Ovary (tissue), 9 donors: ENCODE measurements around the gene SECISBP2L. TPM values are rescaled to one million over a fixed set of nuclear protein-coding genes. Genes with fewer than 3 reads are reported as not detected.

Source experiments
- DNase-seq, 5 donors: peaks; one replicate each; pipeline ENCODE4 v3.0.0-alpha.2; 2019 to 2020
- H3K27ac ChIP-seq, 2 donors: fragments of 200-600 bp; one replicate each; pipeline versions ENCODE4 v1.5.1 to v1.8.0; 2019 to 2022
- H3K27me3 ChIP-seq: fragments of 200-600 bp; one replicate; pipeline ENCODE4 v1.8.0; 2022
- H3K36me3 ChIP-seq: fragments of 200-600 bp; sonication (generic); one replicate; pipeline ENCODE4 v1.5.1; 2019
- H3K4me1 ChIP-seq: one replicate; pipeline ENCODE4 v1.8.1; 2013; ENCODE audit warnings: mild to moderate bottlenecking, moderate library complexity; ENCODE audit not compliant: insufficient read depth
- H3K4me3 ChIP-seq: fragments of 200-600 bp; sonication (generic); one replicate; pipeline ENCODE4 v1.5.1; 2017
- H3K9me3 ChIP-seq, 2 donors: fragments of 200-600 bp in 1 of 2; sonication (generic) in 1 of 2; one replicate each; pipeline versions ENCODE4 v1.5.1 to v1.8.1; 2013 to 2019; ENCODE audit warnings: mild to moderate bottlenecking in 1 of 2, moderate library complexity in 1 of 2
- EP300 ChIP-seq: sonication (generic); formaldehyde crosslinking; IDR thresholded peaks from one replicate; pipeline ENCODE4 v1.6.1; 2017; ENCODE audit warnings: antibody characterized with exemption
- POLR2A ChIP-seq: fragments of 450-650 bp; IDR thresholded peaks from one replicate; pipeline ENCODE4 v1.6.1; 2017; ENCODE audit warnings: antibody characterized with exemption, mild to moderate bottlenecking, moderate library complexity
- WGBS, 3 donors: extraction: QIAGEN DNeasy Blood & Tissue Kit in 1 of 3; methylation state at CpG; one replicate each; pipeline versions ENCODE4 v1.1.5 to v1.1.7; 2013 to 2017; 5-methylcytosine and 5-hydroxymethylcytosine counted together
- intact Hi-C, 4 donors: fragments of 100-400 bp; cut with DNase I; formaldehyde crosslinking; loops; one replicate each; pipeline versions ENCODE4 v1.11.0 to v1.15.1; 2022 to 2023
- polyA plus RNA-seq, 2 donors: library from polyadenylated mRNA; stranded (reverse); fragments of 200-250 nt in 1 of 2; fragments of 350-450 nt in 1 of 2; fragmentation: Illumina TruSeq in 1 of 2; extraction: RNeasy Lipid Tissue Mini Kit (QIAGEN cat#74804) in 1 of 2; gene quantifications; one replicate each; pipeline ENCODE4 v1.2.3, GENCODE V29; 2013 to 2014
- total RNA-seq, 7 donors: library from RNA; depleted of rRNA in 2 of 7; stranded (reverse); fragments of >200 nt in 2 of 7; fragmentation: NEBNext Ultra II Directional in 3 of 7; extraction: Animal tissue kit (Norgen Biotek cat#: 25700) in 3 of 7; gene quantifications; one replicate each; pipeline versions ENCODE4 v1.1.0 to v1.2.4, GENCODE V29; 2016 to 2023
- TF ChIP-seq, protein P1 (sequence below), 3 donors: fragments of 450-650 bp in 2 of 3; fragments of 200-600 bp in 1 of 3; IDR thresholded peaks; one replicate each; pipeline versions ENCODE4 v1.5.1 to v1.8.0; 2016 to 2022; ENCODE audit warnings: antibody characterized with exemption in 3 of 3, mild to moderate bottlenecking in 1 of 3
- donor health status: DM: no; HTN: no; CAD: no; lungs with moderate emphysema.
- donor health status: DM: no; HTN: no; CAD: no.
- donor health status: Bipolar disorder and iron deficiency.
- donor health status: DM: yes; HTN: yes; CAD: no.
- donor health status: DM: no; HTN: no; CAD: no.
- donor health status: DM: yes; HTN: yes; CAD: no.

SECISBP2L gene
- total and polyA plus RNA-seq, 9 donors, result 13.1 to 47.0 (median 37.9) TPM

- intact Hi-C loops, result no loop called here
- Histone ChIP-seq H3K27me3 (no peaks in the 10 kb centered on the region), H3K27ac (no peak overlapping the region), H3K9me3 (no peaks in the 10 kb centered on the region), H3K36me3 (no peaks in the 10 kb centered on the region), H3K4me3 (no peak overlapping the region), H3K4me1 (no peaks in the 10 kb centered on the region)
- no peak for DNase-seq
- WGBS, 3 donors, result 58 to 65% (median 64%) methylated on average over 4 of the region's 4 CpGs
- TF ChIP-seq, protein P1, sequence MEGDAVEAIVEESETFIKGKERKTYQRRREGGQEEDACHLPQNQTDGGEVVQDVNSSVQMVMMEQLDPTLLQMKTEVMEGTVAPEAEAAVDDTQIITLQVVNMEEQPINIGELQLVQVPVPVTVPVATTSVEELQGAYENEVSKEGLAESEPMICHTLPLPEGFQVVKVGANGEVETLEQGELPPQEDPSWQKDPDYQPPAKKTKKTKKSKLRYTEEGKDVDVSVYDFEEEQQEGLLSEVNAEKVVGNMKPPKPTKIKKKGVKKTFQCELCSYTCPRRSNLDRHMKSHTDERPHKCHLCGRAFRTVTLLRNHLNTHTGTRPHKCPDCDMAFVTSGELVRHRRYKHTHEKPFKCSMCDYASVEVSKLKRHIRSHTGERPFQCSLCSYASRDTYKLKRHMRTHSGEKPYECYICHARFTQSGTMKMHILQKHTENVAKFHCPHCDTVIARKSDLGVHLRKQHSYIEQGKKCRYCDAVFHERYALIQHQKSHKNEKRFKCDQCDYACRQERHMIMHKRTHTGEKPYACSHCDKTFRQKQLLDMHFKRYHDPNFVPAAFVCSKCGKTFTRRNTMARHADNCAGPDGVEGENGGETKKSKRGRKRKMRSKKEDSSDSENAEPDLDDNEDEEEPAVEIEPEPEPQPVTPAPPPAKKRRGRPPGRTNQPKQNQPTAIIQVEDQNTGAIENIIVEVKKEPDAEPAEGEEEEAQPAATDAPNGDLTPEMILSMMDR (IDR thresholded peaks at IDR 0.05), result no peak
- no peak for TF ChIP-seq EP300
Measured at GRCh38 chr15:49060710-49061495, 14.7 kb upstream of the SECISBP2L start.

- no peak overlapping the region for H3K27ac ChIP-seq
Measured at GRCh38 chr15:49059491-49059890, 13.2 kb upstream of the SECISBP2L start.

GRCh38 chr15:49058559-49058958 is 12.3 kb upstream of the SECISBP2L start:
- Histone ChIP-seq H3K9me3 (no peaks in the 10 kb centered on the region), H3K27ac (no peak overlapping the region), H3K4me3 (no peak overlapping the region), H3K4me1 (no peaks in the 10 kb centered on the region), H3K27me3 (no peaks in the 10 kb centered on the region), H3K36me3 (no peaks in the 10 kb centered on the region)
- intact Hi-C loops, result no loop called here
- WGBS, 3 donors, result 78 to 86% (median 82%) methylated on average over 1 of the region's 1 CpG
- TF ChIP-seq, protein P1 (IDR thresholded peaks at IDR 0.05), result no peak
- TF ChIP-seq POLR2A, result no peak
- no peak for TF ChIP-seq EP300
- DNase-seq, result no peak

More at GRCh38 chr15:49059491-49059890, 13.2 kb upstream of the SECISBP2L start:
- no peaks in the 10 kb centered on the region for H3K9me3 ChIP-seq
- no peaks in the 10 kb centered on the region for H3K27me3 ChIP-seq
- TF ChIP-seq, protein P1 (IDR thresholded peaks at IDR 0.05), result no peak
- TF ChIP-seq POLR2A, result no peak
- TF ChIP-seq EP300, result no peak
- intact Hi-C loops, result no loop called here
- H3K4me1 ChIP-seq, result no peaks in the 10 kb centered on the region
- WGBS, 3 donors, result 73 to 88% (median 83%) methylated on average over 3 of the region's 3 CpGs
- DNase-seq, result no peak
- H3K36me3 ChIP-seq, result no peaks in the 10 kb centered on the region
- no peak overlapping the region for H3K4me3 ChIP-seq

DNA sequence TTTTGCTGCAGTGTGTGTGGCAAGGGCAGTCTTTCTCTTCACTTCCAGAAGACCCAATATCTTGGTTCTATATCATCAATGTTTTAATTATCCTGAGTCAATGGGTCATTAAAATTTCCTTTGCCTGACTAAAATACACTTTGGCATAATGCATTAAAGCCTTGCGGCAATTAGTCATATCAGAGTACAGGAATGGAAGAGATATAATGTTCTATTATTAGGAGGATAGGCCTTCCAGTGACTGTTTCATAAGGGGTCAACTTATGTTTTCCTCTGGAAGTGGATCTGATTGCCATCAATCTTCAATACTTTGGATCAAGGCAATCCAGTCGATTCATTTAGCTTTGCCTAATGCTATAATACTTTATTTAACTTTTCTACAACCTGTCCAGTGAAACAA is 9.4 kb upstream of the SECISBP2L start:
- intact Hi-C loops, result no loop called here
- Histone ChIP-seq H3K36me3 (no peaks in the 10 kb centered on the region), H3K27ac (no peak overlapping the region), H3K27me3 (no peaks in the 10 kb centered on the region), H3K4me3 (no peak overlapping the region), H3K9me3 (no peaks in the 10 kb centered on the region), H3K4me1 (no peaks in the 10 kb centered on the region)
- 77 to 82% (median 80%) methylated on average over 2 of the region's 2 CpGs for WGBS, 3 donors
- DNase-seq, result no peak
- no peak for TF ChIP-seq EP300
- TF ChIP-seq POLR2A, result no peak
- TF ChIP-seq, protein P1 (IDR thresholded peaks at IDR 0.05), result no peak
